Erythroblast (primary cell): ENCODE data around the gene STRA8.
A peak's percentile ranks its signal among the peaks of the same experiment; 100 is the strongest.

ENCODE experiments used
- DNase-seq, 2 experiments: peaks; one replicate each; lab custom pipeline; 2025; lab: John Stamatoyannopoulos, UW
- GATA1 ChIP-seq: IDR thresholded peaks from 2 replicates; pipeline ENCODE4 v1.6.1; 2011; ENCODE audit warnings: low read depth, mild to moderate bottlenecking, control low read depth, low read length, moderate library complexity
- POLR2A ChIP-seq: IDR thresholded peaks from 2 replicates; pipeline ENCODE4 v1.6.1; 2011; ENCODE audit warnings: mild to moderate bottlenecking, low read length

STRA8 gene

GRCh38 chr7:135236727-135237126, 3.1 kb downstream of the STRA8 start:
- TF ChIP-seq GATA1 (no peak), POLR2A (no peak)

DNA sequence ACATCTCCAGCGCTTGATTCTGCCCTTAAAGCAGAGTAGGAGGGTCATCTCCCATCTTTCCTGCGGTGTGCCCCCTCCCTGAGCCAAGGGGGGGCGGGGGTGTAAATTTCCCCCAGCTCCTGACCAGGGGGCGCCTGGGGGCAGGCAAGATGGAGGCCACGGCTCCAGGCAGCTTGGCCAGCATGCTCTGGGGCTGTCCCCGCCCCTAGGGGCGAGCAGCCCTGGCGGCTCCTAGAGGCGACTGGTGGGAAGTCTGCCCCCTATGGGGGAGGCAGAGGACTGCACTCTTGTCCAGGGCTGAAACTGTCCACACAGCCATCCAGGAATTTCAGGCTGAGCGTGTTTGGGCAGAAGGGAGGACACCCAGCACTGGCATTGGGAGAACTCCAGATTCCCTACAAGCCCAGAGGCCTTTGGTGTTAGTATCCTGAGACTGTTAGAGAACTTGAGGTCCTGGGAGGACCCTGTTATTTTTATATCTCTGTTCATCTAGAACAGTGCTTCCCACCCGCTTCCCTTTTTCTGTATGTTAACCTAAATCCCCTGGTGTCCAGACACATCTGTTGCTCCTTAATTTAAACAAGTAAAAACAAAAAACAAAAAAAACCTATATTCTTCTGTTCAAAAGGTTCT, 4.6 kb downstream of the STRA8 start:
- TF ChIP-seq POLR2A (no peak), GATA1 (no peak)
- peak; percentile 40 to 47 for DNase-seq

More at GRCh38 chr7:135236727-135237126, 3.1 kb downstream of the STRA8 start:
- no peak for DNase-seq

GRCh38 chr7:135239263-135239662, 5.6 kb downstream of the STRA8 start:
- TF ChIP-seq GATA1 (no peak), POLR2A (no peak)
- DNase-seq = no peak

- no peak for DNase-seq
- TF ChIP-seq POLR2A (no peak), GATA1 (no peak)
Observed at GRCh38 chr7:135240441-135240840, 6.8 kb downstream of the STRA8 start.

DNA sequence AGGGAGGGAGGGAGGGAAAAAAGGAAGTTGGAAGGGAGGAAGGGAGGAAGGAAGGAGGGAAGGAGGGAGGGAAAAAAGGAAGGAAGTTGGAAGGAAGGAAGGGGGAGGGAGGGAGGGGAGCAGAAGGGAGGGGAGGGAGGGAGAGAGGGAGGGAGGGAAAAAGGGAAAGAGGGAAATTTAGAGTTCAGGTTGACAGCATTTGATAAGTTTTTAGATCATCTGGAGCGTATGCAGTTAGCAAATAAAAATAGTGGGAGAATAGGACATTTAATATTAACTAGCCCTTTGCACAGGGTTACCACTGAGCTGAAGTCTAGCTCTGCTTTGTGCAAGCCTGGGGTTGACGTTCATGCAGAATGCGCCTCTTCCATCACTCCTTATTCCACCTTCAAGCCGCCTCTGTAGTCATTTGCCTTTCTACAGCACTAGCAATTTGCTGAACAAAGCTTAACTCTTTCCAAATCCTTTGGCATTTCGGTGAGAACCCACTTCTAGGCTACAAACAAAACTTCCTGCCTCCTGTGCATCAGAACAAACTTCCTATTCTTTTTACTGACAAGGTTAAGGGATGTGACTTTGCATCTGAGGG, 8.6 kb downstream of the STRA8 start:
- no peak for TF ChIP-seq GATA1
- no peak for DNase-seq

GRCh38 chr7:135245226-135246190, 11.9 kb downstream of the STRA8 start:
- DNase-seq = no peak
- TF ChIP-seq POLR2A = no peak
- TF ChIP-seq GATA1 = no peak

DNA sequence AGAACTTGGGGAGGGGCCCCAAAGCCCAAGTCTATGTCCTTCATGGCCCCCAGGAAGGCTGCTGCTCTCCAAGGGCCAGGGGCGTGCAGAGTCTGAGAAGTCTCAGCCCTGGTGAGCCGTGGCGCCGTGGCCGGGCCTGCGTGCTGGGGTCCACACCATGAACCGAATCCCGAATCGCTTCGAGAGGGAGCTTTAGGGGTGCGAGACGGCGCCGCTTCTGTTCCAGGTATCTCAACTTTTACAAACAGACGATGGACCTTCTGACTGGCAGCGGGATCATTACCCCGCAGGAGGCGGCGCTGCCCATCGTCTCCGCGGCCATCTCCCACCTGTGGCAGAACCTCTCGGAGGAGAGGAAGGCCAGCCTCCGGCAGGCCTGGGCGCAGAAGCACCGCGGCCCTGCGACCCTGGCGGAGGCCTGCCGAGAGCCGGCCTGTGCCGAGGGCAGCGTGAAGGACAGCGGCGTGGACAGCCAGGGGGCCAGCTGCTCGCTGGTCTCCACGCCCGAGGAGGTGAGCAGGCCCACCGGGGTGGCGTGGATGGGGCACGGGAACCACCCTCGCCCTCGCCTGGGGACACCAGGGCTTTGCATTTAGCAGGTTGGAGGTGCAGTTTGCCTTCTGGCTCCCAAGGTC, 12.7 kb downstream of the STRA8 start:
- no peak for TF ChIP-seq POLR2A
- no peak for TF ChIP-seq GATA1
- no peak for DNase-seq

DNA sequence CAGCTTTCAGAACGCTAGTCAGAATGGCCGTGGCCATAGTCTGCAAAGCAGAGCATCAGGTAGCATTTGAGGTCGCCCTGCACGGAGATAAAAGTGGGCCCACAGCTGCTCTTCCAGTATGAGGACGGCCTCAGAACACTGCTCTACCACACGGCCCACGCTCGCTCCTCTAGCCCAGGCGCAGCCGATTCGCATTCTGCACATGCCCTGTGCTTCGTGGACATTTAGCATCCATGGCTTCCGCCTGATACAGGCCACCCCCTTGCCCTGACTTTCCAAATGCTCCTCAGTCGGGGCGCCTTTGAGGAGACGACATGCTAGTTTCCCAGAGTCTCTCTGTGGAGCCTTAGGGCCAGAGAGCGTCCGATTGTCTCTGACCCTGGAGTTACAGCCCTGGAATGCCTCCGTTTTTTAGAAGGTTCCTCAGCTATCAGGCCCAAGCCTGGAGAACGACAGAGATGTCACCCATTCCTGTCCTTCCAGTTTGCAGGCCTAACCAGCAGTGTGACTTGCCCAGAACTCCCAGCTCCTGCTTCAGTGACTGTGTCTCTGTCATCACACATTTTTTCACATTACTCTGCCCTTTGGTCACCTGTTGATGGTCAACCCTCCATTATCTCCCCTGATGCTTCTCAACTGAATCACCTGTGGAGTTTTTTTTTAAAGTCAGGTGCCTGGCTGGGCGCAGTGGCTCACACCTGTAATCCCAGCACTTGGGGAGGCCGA, 14.3 kb downstream of the STRA8 start:
- TF ChIP-seq POLR2A (no peak), GATA1 (no peak)
- no peak for DNase-seq

DNA sequence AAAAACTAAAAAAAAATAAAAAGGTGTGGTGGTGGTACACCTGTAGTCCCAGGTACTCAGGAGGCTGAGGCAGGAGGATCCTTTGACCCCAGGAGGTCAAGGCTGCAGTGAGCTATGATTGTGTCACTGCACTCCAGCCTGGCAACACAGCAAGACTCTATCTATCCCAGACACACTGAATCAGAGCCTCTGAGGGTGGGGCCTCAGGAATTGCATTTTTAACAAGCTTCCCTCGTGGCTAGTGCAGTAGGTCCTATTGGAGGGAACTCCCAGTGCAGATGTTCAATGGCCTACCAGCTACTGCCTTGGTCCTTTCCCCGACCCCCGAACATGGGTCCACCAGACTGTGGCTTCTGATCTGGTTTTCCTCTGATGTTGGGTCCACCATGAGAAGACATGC, 14.9 kb downstream of the STRA8 start:
- DNase-seq = no peak

GRCh38 chr7:135251496-135252391, 18.1 kb downstream of the STRA8 start:
- no peak for TF ChIP-seq GATA1
- TF ChIP-seq POLR2A = no peak

More for the DNA sequence above, 14.9 kb downstream of the STRA8 start:
- TF ChIP-seq POLR2A (no peak), GATA1 (no peak)

GRCh38 chr7:135253851-135254771, 20.5 kb downstream of the STRA8 start:
- TF ChIP-seq GATA1 (no peak), POLR2A (no peak)
- no peak for DNase-seq

More at GRCh38 chr7:135251496-135252391, 18.1 kb downstream of the STRA8 start:
- no peak for DNase-seq

- no peak for DNase-seq
- no peak for TF ChIP-seq GATA1
- TF ChIP-seq POLR2A = no peak
Observed at GRCh38 chr7:135257790-135258189, 24.2 kb downstream of the STRA8 start.
